ENCODE data around the gene PLOD2. TPM values are rescaled to one million over a fixed set of nuclear protein-coding genes. Genes with fewer than 3 reads are reported as not detected.

Gene PLOD2
- polyA plus RNA-seq, 1 donor (not counting 4 experiments of a cell fraction or from before 2014, with no cell fraction given) = 30.0 TPM

DNA sequence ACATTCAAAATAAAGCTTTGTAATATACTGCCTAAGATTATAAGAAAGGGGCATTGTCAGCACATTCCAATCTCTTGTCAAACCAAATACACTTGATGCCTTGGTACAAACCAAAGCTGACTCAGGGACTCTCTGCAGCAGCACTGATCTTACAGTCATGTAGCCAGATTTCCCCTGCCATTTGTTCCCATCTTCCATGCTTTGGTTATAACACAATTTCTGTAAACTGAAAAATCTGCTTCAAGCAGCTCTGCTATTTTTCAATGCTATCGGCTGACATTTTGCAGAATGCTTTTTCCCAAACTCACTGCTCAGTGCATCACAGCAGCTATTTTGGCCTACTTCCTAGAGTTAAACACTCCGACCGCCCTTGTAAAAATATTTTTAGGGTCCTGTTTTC lies 18.2 kb downstream of the PLOD2 start:
- Histone ChIP-seq H4K20me1 (ENCODE audit: control insufficient read depth, extremely low read depth, insufficient read depth, low read length) (no peaks in the 10 kb centered on the region), H3K27ac (ENCODE audit: control insufficient read depth, insufficient read depth, low read length) (no peak overlapping the region), H3K79me2 (ENCODE audit: control insufficient read depth, insufficient read depth, low read length) (peaks cover 4% of the 10 kb centered on the region)

DNA sequence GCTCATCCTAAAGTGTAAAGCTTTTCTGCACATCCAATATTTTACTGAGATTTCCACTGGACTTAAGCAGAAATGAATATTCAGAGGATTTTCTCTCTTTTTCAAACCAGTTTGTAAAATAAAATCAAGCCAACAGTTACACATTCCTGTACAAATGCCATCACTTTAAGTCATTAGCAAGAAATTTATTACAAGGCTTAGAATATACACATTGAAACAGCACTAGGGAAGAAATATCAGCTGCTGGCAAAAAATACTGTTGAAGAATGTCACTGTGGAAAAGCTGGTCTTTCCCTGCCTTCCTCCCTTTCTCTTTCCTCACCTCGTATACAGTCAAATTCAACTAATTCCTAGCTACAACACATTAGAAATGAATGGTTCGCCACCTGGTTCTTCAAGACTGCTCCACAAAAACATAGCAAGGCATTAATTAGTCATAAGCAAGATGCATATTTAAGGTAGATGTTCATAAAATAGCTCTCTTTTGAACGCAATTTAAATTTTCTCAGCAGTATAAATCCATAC lies 21.3 kb downstream of the PLOD2 start:
- dilution Hi-C loops (cut with MboI; ENCODE audit: extremely low pct_ligation_motif_present, low sequenced_read_pairs) = no loop called here
- TF ChIP-seq, protein P1, sequence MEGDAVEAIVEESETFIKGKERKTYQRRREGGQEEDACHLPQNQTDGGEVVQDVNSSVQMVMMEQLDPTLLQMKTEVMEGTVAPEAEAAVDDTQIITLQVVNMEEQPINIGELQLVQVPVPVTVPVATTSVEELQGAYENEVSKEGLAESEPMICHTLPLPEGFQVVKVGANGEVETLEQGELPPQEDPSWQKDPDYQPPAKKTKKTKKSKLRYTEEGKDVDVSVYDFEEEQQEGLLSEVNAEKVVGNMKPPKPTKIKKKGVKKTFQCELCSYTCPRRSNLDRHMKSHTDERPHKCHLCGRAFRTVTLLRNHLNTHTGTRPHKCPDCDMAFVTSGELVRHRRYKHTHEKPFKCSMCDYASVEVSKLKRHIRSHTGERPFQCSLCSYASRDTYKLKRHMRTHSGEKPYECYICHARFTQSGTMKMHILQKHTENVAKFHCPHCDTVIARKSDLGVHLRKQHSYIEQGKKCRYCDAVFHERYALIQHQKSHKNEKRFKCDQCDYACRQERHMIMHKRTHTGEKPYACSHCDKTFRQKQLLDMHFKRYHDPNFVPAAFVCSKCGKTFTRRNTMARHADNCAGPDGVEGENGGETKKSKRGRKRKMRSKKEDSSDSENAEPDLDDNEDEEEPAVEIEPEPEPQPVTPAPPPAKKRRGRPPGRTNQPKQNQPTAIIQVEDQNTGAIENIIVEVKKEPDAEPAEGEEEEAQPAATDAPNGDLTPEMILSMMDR (optimal IDR thresholded peaks at IDR 0.05 in 1 of 3, IDR thresholded peaks at IDR 0.05 in 1 of 3, conservative IDR thresholded peaks at IDR 0.05 in 1 of 3; ENCODE audit: extremely low read depth in 1 of 3, insufficient read depth in 2 of 3, low read length in 3 of 3) = no peak
- no peak for TF ChIP-seq EZH2 (IDR thresholded peaks at IDR 0.05; ENCODE audit: low read length)
- H3K36me3 ChIP-seq (ENCODE audit: control insufficient read depth in 2 of 2, extremely low read depth in 1 of 2, insufficient read depth in 2 of 2, low read length in 2 of 2) = no peaks in the 10 kb centered on the region
- no peak overlapping the region for H3K4me3 ChIP-seq (ENCODE audit: control insufficient read depth in 2 of 3, extremely low read depth in 1 of 3, insufficient read depth in 2 of 3, low read depth in 1 of 3, low read length in 3 of 3)
- FAIRE-seq (no peak), DNase-seq (ENCODE audit: low read depth, low spot score) (no peak)
- no peak overlapping the region for H3K9ac ChIP-seq (ENCODE audit: control insufficient read depth, extremely low read depth, insufficient read depth, low read length)
- H3K4me1 ChIP-seq (ENCODE audit: control insufficient read depth, extremely low read depth, insufficient read depth, low read length) = no peaks in the 10 kb centered on the region
- no peak overlapping the region for H2AFZ ChIP-seq (ENCODE audit: control insufficient read depth, low read length)
- no peak overlapping the region for H3K27ac ChIP-seq (ENCODE audit: control insufficient read depth, insufficient read depth, low read length)
- H3K27me3 ChIP-seq (ENCODE audit: control insufficient read depth, extremely low read depth, insufficient read depth, low read length) = no peaks in the 10 kb centered on the region
- no peak overlapping the region for H3K4me2 ChIP-seq (ENCODE audit: control insufficient read depth, extremely low read depth, insufficient read depth, low read depth, low read length)
- no peaks in the 10 kb centered on the region for H3K9me1 ChIP-seq (ENCODE audit: control insufficient read depth, extremely low read depth, insufficient read depth, low read length)
- no peaks in the 10 kb centered on the region for H4K20me1 ChIP-seq (ENCODE audit: control insufficient read depth, extremely low read depth, insufficient read depth, low read length)
- H3K9me3 ChIP-seq (ENCODE audit: control insufficient read depth, low read depth, low read length) = no peaks in the 10 kb centered on the region
- peaks cover 2% of the 10 kb centered on the region for H3K79me2 ChIP-seq (ENCODE audit: control insufficient read depth, insufficient read depth, low read length)

More for the DNA sequence above, 18.2 kb downstream of the PLOD2 start:
- no peak overlapping the region for H2AFZ ChIP-seq (ENCODE audit: control insufficient read depth, low read length)
- H3K4me3 ChIP-seq (ENCODE audit: control insufficient read depth in 2 of 3, extremely low read depth in 1 of 3, insufficient read depth in 2 of 3, low read depth in 1 of 3, low read length in 3 of 3) = no peak overlapping the region
- H3K9ac ChIP-seq (ENCODE audit: control insufficient read depth, extremely low read depth, insufficient read depth, low read length) = no peak overlapping the region
- no peaks in the 10 kb centered on the region for H3K36me3 ChIP-seq (ENCODE audit: control insufficient read depth in 2 of 2, extremely low read depth in 1 of 2, insufficient read depth in 2 of 2, low read length in 2 of 2)
- DNase-seq (ENCODE audit: low read depth, low spot score) (no peak), FAIRE-seq (peak; percentile 69)
- no peak for TF ChIP-seq EZH2 (IDR thresholded peaks at IDR 0.05; ENCODE audit: low read length)
- TF ChIP-seq, protein P1 (optimal IDR thresholded peaks at IDR 0.05 in 1 of 3, IDR thresholded peaks at IDR 0.05 in 1 of 3, conservative IDR thresholded peaks at IDR 0.05 in 1 of 3; ENCODE audit: extremely low read depth in 1 of 3, insufficient read depth in 2 of 3, low read length in 3 of 3) = no peak
- H3K27me3 ChIP-seq (ENCODE audit: control insufficient read depth, extremely low read depth, insufficient read depth, low read length) = no peaks in the 10 kb centered on the region
- no peaks in the 10 kb centered on the region for H3K4me1 ChIP-seq (ENCODE audit: control insufficient read depth, extremely low read depth, insufficient read depth, low read length)
- H3K9me1 ChIP-seq (ENCODE audit: control insufficient read depth, extremely low read depth, insufficient read depth, low read length) = no peaks in the 10 kb centered on the region
- dilution Hi-C loops (cut with MboI; ENCODE audit: extremely low pct_ligation_motif_present, low sequenced_read_pairs) = no loop called here
- H3K4me2 ChIP-seq (ENCODE audit: control insufficient read depth, extremely low read depth, insufficient read depth, low read depth, low read length) = no peak overlapping the region
- H3K9me3 ChIP-seq (ENCODE audit: control insufficient read depth, low read depth, low read length) = no peaks in the 10 kb centered on the region
